GM12864 (cell line): ENCODE data around the gene VIPR2.
"Not testable (repeated sequence)": the region's sequence is repeated elsewhere in the genome, so short reads cannot be mapped to it uniquely, and the experiment has no call there.

ENCODE experiments used
- DNase-seq: peaks from one replicate; pipeline ENCODE4 v3.0.0-alpha.2; 2011; ENCODE audit warnings: low read depth
- H3K4me3 ChIP-seq: 2 replicates; pipeline ENCODE4 v1.5.1; 2011; ENCODE audit warnings: mild to moderate bottlenecking, low read depth, low read length, control low read depth
- CTCF ChIP-seq: IDR thresholded peaks from 2 replicates; pipeline ENCODE4 v1.5.1; 2011; ENCODE audit warnings: low read depth, mild to moderate bottlenecking, moderate library complexity, low read length, control low read depth, inconsistent platforms; ENCODE audit errors: missing control alignments

VIPR2 gene

GRCh38 chr7:159105832-159106811, 38.5 kb downstream of the VIPR2 start:
- TF ChIP-seq CTCF = no peak
- DNase-seq = no peak

DNA sequence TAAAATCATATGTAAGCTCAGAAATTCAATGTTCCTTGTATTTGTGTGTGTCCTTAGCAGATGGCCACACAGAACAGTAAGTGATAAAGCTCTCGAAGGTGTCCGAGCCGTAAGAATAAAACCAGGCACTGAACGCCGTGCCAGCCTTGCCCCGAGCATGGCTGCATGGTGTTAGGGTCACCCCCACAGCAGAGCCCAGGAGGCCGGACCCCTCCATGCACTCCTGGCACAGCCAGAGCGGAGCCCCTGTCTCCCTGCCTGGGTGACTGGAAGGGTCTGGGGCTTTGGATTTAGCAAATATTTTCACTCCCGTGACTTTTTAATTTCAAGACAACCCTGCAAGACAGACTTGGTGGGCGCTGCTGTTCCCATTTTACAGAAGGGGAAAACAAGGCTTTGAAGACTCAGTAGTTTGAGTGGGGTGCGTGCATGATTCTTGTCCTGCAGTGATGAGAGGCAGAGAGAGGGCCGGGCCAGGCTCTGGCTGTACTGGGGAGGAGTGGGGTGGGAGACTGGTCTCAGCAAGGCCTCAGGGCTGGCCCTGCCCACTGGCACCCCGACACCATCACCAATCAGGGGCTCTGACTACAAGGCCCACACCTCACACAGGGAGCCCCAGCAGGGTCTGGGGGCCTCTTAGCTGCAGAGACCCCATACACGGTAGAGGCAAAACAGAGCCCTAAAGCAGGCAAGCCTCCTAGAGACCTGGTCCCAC, 39.4 kb downstream of the VIPR2 start:
- no peak for TF ChIP-seq CTCF
- no peak for DNase-seq
- H3K4me3 ChIP-seq = no peak overlapping the region

More at GRCh38 chr7:159105832-159106811, 38.5 kb downstream of the VIPR2 start:
- no peak overlapping the region for H3K4me3 ChIP-seq

- no peak for DNase-seq
- H3K4me3 ChIP-seq = no peak overlapping the region
- TF ChIP-seq CTCF = no peak
Observed at GRCh38 chr7:159104188-159104920, 40.3 kb downstream of the VIPR2 start.

- no peak overlapping the region for H3K4me3 ChIP-seq
- no peak for DNase-seq
- TF ChIP-seq CTCF = no peak
Observed at GRCh38 chr7:159103382-159104187, 41.1 kb downstream of the VIPR2 start.

DNA sequence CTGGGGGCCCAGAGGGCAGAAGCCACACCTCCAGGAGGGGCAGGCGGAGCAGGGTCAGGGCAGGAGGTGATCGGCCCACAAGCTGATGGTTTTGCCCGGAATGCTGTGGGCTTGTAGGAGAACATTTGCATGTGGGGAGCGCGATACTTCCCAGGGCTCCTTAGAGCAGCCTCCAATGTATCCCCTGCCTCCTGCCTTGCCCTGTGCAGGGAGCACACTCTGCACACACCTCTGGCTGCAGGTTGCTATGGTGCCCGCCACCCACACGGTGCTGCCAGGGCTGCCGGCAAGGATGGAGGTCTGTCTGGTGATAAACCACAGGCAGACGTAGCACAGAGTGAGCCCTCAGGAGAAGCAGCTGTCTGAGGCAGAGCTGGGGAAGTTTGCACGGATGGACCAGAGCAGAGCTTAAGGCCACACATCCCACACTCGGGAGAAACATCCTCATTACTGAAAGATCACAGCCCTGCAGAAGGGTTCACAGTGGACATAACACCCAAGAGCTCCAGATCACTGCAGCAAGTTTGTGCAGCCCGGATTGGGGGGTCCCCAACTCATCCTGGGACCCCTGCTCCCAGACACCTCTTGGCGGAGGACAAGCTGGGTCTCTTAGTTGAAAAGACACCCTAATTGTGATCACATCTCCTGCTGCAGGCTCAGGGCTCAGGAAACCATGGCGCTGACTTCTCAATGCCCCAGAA, 41.8 kb downstream of the VIPR2 start:
- no peak overlapping the region for H3K4me3 ChIP-seq
- no peak for DNase-seq

DNA sequence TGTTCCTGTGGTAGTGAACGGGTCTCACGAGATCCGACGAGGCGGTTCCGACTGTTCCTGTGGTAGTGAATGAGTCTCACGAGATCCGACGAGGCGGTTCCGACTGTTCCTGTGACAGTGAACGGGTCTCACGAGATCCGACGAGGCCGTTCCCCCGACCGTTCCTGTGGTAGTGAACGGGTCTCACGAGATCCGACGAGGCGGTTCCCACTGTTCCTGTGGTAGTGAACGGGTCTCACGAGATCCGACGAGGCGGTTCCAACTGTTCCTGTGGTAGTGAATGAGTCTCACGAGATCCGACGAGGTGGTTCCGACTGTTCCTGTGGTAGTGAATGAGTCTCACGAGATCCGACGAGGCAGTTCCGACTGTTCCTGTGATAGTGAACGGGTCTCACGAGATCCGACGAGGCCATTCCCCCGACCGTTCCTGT, 43.0 kb downstream of the VIPR2 start:
- not testable (repeated sequence) for H3K4me3 ChIP-seq, DNase-seq

More for the DNA sequence above, 41.8 kb downstream of the VIPR2 start:
- TF ChIP-seq CTCF = no peak

DNA sequence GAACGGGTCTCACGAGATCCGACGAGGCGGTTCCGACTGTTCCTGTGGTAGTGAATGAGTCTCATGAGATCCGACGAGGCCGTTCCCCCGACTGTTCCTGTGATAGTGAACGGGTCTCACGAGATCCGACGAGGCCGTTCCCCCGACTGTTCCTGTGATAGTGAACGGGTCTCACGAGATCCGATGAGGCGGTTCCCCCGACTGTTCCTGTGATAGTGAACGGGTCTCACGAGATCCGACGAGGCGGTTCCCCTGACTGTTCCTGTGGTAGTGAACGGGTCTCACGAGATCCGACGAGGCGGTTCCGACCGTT, 43.6 kb downstream of the VIPR2 start:
- not testable (repeated sequence) for H3K4me3 ChIP-seq, DNase-seq

DNA sequence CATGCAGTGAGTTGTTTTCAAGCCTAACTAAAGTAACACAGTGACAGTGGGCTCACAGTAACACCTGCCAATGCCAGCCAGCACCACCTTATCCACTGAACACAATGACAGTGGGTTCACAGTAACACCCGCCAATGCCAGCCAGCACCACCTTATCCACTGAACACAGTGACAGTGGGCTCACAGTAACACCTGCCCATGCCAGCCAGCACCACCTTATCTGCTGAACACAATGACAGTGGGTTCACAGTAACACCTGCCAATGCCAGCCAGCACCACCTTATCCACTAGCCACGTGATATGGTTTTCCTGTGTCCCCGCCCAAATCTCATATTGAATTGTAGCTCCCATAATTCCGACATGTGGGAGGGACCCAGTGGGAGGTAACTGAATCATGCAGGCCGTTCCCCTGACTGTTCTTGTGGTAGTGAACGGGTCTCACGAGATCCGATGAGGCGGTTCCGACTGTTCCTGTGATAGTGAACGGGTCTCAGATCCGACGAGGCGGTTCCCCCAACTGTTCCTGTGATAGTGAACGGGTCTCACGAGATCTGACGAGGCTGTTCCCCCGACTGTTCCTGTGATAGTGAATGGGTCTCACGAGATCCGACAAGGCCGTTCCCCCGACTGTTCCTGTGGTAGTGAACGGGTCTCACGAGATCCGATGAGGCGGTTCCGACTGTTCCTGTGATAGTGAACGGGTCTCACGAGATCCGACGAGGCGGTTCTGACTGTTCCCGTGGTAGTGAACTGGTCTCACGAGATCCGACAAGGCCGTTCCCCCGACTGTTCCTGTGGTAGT, 44.2 kb downstream of the VIPR2 start:
- not testable (repeated sequence) for DNase-seq

More for the DNA sequence above, 44.2 kb downstream of the VIPR2 start:
- H3K4me3 ChIP-seq = not testable (repeated sequence)
